HG03060 (cell line): ENCODE data around the gene EIF4E3.

Experiments used
- ATAC-seq: cut with Tn5 transposase; IDR thresholded peaks from one replicate; pipeline ENCODE4 v1.9.1; 2021; ENCODE audit warnings: low read depth, moderate number of reproducible peaks; ENCODE audit not compliant: unreplicated experiment

EIF4E3 gene

GRCh38 chr3:71692139-71692538, 33.1 kb downstream of the EIF4E3 start:
- ATAC-seq = no peak

- no peak for ATAC-seq
Measured at GRCh38 chr3:71690341-71690841, 34.8 kb downstream of the EIF4E3 start.

GRCh38 chr3:71689291-71689690, 35.9 kb downstream of the EIF4E3 start:
- ATAC-seq = no peak

GRCh38 chr3:71688121-71688520, 37.1 kb downstream of the EIF4E3 start:
- no peak for ATAC-seq

DNA sequence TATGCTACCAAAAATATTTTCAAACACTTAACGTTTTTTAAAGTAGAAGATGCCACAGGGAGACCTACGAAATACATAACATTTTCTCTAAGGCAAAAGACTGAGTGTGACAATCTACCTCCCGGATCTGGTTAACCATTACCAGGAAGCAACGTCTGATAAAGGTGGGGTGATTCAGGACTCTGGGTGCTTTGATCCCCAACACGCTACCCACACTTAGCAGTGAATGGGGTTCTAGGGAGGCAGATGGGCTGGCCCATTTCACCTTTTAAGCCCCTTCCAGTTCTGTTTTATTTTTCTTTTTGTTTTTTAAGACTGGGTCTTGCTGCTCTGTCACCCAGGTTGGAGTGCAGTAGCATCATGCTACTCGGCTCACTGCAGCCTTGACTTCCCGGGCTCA, 39.5 kb downstream of the EIF4E3 start:
- ATAC-seq = no peak

GRCh38 chr3:71684757-71685386, 40.3 kb downstream of the EIF4E3 start:
- ATAC-seq = no peak

GRCh38 chr3:71684046-71684756, 41.0 kb downstream of the EIF4E3 start:
- no peak for ATAC-seq

DNA sequence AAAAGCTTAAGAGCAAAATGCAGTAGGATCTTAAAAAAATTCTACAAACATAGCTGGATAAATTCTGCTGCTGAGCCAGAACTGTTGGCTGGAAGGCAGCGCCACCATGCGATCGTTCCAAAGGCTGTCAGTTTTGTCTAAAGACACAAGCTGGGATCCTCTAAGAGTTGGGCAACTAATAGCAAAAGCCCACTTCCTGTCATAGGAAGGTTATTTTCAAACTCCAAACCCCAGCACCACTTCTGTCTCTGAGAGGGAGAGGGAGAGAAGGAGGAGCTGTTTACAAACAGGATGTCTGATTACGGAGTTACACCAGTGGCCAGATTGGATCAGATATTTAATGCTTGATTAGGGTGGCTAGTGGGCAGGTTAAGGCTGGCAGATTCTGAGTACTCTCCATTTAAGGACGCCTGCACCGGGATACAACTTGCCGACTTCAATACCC, 44.0 kb downstream of the EIF4E3 start:
- ATAC-seq = no peak

DNA sequence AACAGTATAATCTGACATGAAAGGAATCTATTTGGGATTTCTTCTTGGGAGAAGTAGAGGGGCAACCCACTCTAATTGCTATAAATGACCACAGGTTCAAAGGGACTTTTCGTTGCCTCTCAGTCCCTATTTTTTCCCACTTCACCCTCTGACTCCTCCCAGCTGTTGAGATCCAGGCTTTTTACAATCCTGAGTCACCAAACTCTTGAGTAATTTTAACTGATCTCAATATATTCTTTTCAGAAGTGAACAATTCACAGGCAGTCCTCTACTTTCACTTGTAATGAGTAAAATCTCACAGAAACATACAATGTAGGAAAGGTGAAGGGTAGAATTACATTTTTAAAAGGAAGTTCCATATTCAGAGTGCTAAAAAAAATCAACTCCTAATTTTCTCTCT, 44.6 kb downstream of the EIF4E3 start:
- no peak for ATAC-seq

DNA sequence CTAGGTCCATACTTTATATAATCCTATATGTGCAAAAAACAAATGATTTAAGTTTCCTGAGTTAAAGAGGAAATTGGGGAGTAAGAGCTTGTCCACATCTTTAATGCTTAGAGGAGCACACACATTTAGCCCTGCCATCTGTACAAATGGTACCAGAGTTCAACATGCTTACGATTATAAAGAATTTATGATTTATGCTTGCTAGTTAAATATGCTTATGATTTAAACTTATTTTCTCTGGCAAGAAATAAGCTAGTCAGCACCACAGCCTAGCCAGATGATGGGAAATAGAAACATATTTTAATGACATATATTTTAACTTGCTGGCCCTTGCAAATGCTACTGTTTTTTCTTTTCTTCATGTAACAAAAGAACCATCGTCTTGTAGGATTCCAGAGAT, 48.3 kb downstream of the EIF4E3 start:
- ATAC-seq = no peak

DNA sequence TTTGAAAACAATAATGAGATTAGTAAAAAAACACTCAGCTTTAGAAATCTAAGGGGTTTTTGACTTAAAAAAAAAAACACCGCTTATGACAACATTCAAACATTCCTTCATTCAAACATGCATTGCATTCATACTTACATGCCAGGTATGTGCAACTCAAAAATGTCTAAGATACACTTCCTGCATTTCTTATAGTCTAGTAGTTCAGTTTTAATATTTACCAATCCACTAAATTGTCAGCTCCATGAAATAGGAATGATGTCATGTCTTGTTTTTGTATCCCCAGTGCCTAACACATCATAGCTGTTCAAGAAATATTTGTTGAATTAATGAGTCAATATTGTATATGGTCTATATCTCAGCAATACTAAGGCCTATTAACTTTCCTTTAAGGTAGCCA, 51.7 kb downstream of the EIF4E3 start:
- ATAC-seq = no peak

- ATAC-seq = no peak
Measured at GRCh38 chr3:71672807-71673206, 52.4 kb downstream of the EIF4E3 start.

DNA sequence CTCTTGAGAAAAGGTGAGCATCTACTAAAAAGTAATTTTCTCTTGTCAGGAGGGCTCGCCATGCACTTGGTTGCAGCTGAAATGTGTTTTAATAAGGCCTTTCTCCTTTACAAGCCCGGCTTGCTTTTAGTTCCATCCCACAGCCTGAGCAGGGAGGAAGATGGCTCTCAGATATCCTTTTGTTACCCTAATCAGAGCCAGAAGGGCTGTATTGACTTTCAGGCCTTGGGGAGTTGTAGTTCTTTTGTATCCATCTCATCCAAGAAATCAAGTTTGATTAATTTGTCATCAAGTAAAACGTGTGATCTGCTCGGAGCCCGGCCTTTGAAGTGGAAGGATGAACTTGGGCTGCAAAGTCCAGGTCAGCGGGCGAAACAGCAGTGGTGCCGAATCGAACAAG, 52.9 kb downstream of the EIF4E3 start:
- no peak for ATAC-seq

- ATAC-seq = no peak
Measured at GRCh38 chr3:71671216-71671845, 53.9 kb downstream of the EIF4E3 start.

DNA sequence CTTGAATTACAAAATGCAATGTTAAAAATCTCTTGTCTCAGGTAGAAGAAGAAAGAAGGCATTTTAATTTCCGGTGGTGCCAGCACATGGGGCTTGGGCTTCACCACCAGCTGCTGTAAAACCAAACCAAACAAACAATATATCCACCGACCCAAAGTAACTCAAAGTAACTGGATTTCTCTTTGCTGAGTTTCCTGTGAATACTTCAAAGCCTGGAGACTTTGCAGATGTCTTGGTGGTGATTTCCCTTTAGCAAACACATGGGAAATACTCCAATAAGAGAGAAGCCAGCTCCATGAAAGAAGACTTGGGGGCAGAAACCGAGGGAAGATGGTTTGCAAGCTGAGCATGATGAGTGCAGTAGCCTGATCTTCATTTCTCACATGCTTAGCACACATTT, 62.6 kb downstream of the EIF4E3 start:
- ATAC-seq = no peak

- ATAC-seq = no peak
Measured at GRCh38 chr3:71662056-71662455, 63.1 kb downstream of the EIF4E3 start.

GRCh38 chr3:71659864-71660591, 65.2 kb downstream of the EIF4E3 start:
- no peak for ATAC-seq

GRCh38 chr3:71657831-71658530, 67.2 kb downstream of the EIF4E3 start:
- no peak for ATAC-seq

DNA sequence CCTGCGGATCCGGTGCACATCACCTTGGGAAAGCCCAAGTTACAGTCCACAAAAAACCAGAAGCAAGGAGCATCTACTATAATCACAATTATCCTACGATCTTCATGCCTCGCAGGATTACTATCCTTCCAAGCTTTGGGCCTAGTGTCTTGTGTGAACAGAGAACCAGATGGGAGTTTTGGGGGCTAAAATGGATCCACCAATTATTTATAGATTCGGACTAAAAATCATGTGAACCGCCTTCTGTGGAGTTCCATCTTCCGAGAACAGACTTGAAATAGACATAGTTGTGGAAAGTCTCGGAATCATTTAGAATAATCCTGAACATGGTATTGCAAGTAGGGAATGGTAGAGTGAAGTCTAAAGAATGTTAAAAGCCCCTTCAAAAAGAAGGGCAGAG, 70.1 kb downstream of the EIF4E3 start:
- ATAC-seq = no peak

DNA sequence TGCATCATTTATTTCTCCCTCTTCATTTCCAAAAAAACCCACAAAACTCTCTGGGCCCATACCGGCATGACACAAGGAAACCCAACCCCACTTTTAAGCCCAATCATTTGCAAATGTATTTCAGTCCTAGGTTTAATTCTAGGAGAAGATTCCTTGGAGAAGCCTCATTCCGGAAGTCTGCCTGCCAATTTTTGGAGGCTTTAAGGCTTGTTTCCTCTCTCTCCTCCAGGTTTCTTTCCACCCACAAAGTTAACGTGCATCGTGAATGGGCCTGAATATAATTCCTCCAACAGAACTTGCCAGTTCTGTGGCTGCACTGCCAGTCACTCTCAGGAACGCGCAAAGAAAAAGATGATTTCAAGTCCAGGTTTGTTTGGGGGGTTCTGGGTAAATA, 71.8 kb downstream of the EIF4E3 start:
- no peak for ATAC-seq
